Measurements from ENCODE around the gene SCARF2.

DNA sequence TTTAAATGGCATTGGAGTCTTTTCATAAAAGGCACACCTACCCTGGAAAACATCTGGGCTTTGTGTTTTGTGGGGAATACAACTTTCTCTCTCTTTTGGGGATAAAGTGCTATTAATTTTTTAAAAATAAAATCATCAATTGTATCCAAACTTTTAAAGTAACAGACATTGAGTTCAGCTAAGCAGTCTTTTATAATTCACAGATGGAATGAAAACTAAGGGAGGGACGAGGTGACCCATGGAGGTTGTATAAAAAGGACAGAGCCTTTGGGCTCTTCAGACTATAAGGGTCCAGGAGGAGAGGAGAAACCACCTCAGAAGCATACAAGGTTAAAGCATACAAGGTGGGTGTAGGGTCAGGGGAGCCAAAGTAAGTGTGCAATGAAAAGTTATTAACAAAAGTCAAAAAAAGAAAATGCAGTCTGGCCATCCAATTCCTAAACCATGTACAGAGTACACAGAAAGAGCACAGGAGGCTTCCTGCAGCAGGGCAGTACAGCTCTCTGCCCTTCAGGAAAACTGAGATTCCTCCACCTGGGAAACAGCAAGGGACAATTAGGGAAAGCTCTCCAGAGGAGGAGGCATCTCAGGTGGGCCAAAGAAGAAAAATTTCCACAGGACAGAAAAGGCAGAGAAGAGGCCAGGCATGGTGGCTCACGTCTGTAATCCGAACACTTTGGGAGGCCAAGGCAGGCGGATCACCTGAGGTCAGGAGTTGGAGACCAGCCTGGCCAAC is 47.5 kb upstream of the SCARF2 start:
- TF ChIP-seq, protein P1, sequence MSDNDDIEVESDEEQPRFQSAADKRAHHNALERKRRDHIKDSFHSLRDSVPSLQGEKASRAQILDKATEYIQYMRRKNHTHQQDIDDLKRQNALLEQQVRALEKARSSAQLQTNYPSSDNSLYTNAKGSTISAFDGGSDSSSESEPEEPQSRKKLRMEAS (IDR thresholded peaks at IDR 0.05): no peak
- no peak for TF ChIP-seq SP1 (IDR thresholded peaks at IDR 0.05)
- TF ChIP-seq, protein P2, sequence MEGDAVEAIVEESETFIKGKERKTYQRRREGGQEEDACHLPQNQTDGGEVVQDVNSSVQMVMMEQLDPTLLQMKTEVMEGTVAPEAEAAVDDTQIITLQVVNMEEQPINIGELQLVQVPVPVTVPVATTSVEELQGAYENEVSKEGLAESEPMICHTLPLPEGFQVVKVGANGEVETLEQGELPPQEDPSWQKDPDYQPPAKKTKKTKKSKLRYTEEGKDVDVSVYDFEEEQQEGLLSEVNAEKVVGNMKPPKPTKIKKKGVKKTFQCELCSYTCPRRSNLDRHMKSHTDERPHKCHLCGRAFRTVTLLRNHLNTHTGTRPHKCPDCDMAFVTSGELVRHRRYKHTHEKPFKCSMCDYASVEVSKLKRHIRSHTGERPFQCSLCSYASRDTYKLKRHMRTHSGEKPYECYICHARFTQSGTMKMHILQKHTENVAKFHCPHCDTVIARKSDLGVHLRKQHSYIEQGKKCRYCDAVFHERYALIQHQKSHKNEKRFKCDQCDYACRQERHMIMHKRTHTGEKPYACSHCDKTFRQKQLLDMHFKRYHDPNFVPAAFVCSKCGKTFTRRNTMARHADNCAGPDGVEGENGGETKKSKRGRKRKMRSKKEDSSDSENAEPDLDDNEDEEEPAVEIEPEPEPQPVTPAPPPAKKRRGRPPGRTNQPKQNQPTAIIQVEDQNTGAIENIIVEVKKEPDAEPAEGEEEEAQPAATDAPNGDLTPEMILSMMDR (IDR thresholded peaks at IDR 0.05; ENCODE audit: low read depth, low read length, missing input control): no peak
- TF ChIP-seq JUND (IDR thresholded peaks at IDR 0.05): no peak
- TF ChIP-seq, protein P3, sequence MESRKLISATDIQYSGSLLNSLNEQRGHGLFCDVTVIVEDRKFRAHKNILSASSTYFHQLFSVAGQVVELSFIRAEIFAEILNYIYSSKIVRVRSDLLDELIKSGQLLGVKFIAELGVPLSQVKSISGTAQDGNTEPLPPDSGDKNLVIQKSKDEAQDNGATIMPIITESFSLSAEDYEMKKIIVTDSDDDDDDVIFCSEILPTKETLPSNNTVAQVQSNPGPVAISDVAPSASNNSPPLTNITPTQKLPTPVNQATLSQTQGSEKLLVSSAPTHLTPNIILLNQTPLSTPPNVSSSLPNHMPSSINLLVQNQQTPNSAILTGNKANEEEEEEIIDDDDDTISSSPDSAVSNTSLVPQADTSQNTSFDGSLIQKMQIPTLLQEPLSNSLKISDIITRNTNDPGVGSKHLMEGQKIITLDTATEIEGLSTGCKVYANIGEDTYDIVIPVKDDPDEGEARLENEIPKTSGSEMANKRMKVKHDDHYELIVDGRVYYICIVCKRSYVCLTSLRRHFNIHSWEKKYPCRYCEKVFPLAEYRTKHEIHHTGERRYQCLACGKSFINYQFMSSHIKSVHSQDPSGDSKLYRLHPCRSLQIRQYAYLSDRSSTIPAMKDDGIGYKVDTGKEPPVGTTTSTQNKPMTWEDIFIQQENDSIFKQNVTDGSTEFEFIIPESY (IDR thresholded peaks at IDR 0.05): no peak
- no peak for TF ChIP-seq HNF4A (conservative IDR thresholded peaks at IDR 0.05)
- TF ChIP-seq REST (IDR thresholded peaks at IDR 0.05): no peak
- TF ChIP-seq FOXA2 (IDR thresholded peaks at IDR 0.05): no peak
- TF ChIP-seq RAD21 (IDR thresholded peaks at IDR 0.05): no peak
- no peak for TF ChIP-seq TAF1 (conservative IDR thresholded peaks at IDR 0.05)
- TF ChIP-seq GABPA (IDR thresholded peaks at IDR 0.05 in 1 of 2, conservative IDR thresholded peaks at IDR 0.05 in 1 of 2): no peak
- TF ChIP-seq EGR1 (IDR thresholded peaks at IDR 0.05; ENCODE audit: low read depth in 2 of 2): no peak
- TF ChIP-seq YY1 (IDR thresholded peaks at IDR 0.05): no peak
